NCI-H128 (cell line): Measurements from ENCODE around the gene DNAJC1.

Experiments
- DNase-seq: peaks from one replicate; lab custom pipeline; 2025; ENCODE audit not compliant: unreplicated experiment; lab: John Stamatoyannopoulos, UW

DNAJC1 gene

GRCh38 chr10:21962358-21962757, 41.2 kb downstream of the DNAJC1 start:
- DNase-seq, result no peak

- DNase-seq, result no peak
Observed at GRCh38 chr10:21961847-21962246, 41.7 kb downstream of the DNAJC1 start.

- no peak for DNase-seq
Observed at GRCh38 chr10:21959998-21960397, 43.5 kb downstream of the DNAJC1 start.

- no peak for DNase-seq
Observed at GRCh38 chr10:21954690-21955089, 48.8 kb downstream of the DNAJC1 start.

GRCh38 chr10:21954132-21954531, 49.4 kb downstream of the DNAJC1 start:
- DNase-seq, result no peak

DNA sequence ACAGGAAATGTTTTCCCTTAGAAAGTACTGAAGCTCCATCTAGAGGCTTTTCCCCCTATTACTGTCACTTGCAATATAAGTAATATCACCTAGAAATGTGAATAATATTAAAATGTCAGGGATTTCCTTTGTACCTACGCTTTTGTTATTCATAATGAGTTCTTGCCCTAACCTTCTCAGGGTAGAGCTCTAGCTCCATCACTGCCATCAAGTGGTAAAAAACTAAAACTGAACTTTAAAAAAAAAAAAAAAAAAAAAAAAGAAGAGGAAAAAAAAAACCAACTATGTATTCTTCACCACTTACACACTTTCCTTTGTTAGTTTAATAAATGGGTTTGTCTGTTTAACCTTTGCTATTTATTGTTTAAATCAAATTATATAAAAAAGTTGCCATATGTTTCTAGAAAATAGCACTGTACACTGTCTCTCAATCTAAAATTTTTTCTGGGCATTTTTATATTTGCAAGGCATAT, 49.9 kb downstream of the DNAJC1 start:
- DNase-seq, result no peak

- no peak for DNase-seq
Observed at GRCh38 chr10:21950566-21950965, 53.0 kb downstream of the DNAJC1 start.

- no peak for DNase-seq
Observed at GRCh38 chr10:21946946-21947345, 56.6 kb downstream of the DNAJC1 start.

GRCh38 chr10:21944727-21945386, 58.7 kb downstream of the DNAJC1 start:
- no peak for DNase-seq

- DNase-seq, result no peak
Observed at GRCh38 chr10:21943633-21944265, 59.8 kb downstream of the DNAJC1 start.

- no peak for DNase-seq
Observed at GRCh38 chr10:21935439-21936023, 68.0 kb downstream of the DNAJC1 start.

- no peak for DNase-seq
Observed at GRCh38 chr10:21934307-21934706, 69.2 kb downstream of the DNAJC1 start.

DNA sequence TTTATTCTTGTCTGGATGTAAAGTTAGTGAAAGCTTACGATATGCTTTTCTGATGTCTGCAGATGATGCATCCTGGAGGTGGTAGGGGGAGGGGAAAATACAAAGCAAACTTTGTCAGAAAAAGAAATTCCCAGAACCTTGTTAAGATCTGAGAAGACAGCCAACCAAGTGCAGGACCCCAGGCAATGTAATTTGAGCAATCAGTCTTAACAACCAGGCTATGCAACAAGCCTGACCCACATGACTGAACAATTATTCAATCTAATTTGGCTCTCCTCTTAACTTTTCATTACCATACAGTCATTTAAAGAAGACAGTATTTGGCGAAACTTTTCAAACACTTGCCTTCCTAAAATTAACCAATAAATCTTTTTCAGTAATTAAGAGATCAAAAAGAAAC, 74.5 kb downstream of the DNAJC1 start:
- no peak for DNase-seq

GRCh38 chr10:21927631-21928353, 75.7 kb downstream of the DNAJC1 start:
- DNase-seq, result no peak

- DNase-seq, result no peak
Observed at GRCh38 chr10:21926949-21927348, 76.6 kb downstream of the DNAJC1 start.

DNA sequence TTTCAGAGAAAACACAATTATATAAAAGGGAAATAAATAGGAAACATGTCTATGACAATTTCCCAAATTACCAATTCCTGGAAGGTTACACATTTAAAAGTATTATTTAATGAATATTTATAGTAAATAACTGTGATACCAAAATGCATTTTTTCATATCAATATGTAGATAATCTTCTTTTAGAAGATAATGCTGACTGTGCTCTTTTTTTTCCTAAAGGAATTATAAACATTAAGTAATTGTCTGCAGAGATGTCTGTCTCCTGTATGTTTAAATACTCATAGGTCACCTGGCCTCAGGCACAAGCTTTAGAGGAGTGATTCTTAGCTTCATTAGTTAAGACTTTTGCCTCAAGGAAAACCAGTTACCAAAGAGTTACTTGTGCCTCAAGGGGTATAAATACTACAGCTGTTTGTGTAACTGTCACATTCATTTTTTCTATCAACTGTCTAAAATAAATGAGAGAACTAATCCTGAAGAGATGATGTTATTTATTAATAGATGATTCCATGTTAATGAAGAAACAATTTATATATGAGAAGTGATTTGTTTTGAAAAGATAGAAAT, 77.1 kb downstream of the DNAJC1 start:
- no peak for DNase-seq

DNA sequence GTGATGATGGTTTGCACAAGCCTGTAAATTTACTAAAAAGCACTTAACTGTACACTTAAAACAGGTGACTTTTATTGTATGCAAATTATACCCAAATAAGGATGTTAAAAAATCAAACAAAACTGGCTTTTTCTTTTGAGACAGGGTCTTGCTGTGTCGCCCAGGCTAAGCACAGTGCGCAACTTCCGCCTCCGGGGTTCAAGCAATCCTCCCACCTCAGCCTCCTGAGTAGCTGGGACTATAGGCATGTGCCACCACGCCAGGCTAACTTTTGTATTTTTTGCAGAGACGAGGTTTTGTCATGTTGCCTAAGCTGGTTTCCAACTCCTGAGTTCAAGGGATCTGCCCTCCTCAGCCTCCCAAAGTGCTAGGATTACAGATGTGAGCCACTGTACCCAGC, 77.7 kb downstream of the DNAJC1 start:
- DNase-seq, result no peak

DNA sequence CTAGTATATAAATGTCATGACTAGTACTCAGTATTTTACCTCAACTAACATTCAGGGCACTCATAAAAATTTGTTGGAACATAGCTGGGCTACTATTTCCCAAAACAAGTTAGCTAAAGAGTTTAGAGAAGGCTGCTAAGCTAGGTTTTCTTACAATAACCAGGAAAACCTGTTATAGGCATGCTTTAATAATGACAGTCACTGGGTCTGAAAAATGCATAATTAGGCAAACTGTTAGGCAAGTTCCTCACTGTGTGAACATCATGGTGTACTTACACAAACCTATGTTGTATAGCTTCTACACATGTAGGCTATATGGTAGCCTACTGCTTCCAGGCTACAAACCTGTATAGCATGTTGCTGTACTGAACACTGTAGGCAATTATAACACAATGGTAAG, 79.0 kb downstream of the DNAJC1 start:
- DNase-seq, result no peak

- no peak for DNase-seq
Observed at GRCh38 chr10:21920633-21921032, 82.9 kb downstream of the DNAJC1 start.

- no peak for DNase-seq
Observed at GRCh38 chr10:21919906-21920305, 83.6 kb downstream of the DNAJC1 start.

GRCh38 chr10:21919117-21919516, 84.4 kb downstream of the DNAJC1 start:
- DNase-seq, result no peak
